T-cell (primary cell): Measurements from ENCODE around the gene RTN4RL1. TPM values are rescaled to one million over a fixed set of nuclear protein-coding genes. Genes with fewer than 3 reads are reported as not detected.

Source experiments
- ATAC-seq, 4 experiments: fragments of 200-7000 bp in 3 of 4; fragments of 150-1000 bp in 1 of 4; cut with Tn5 transposase; replicated peaks in 1 of 4; 1 replicate in 3 of 4; 2 replicates in 1 of 4; pipeline ENCODE4 v1.10.0; 2021; ENCODE audit warnings: moderate library complexity in 3 of 4, mild to moderate bottlenecking in 2 of 4, moderate number of reproducible peaks in 1 of 4
- CTCF ChIA-PET, 2 donors: fragments of 300-600 bp; sonication (Branson Sonifier 250); formaldehyde crosslinking; loops; one replicate each; lab custom pipeline; 2022; ENCODE audit warnings: antibody characterized with exemption in 2 of 2; lab: Charles Lee
- POLR2A ChIA-PET, 2 donors: fragments of 300-600 bp; sonication (Branson Sonifier 250); formaldehyde crosslinking; loops; one replicate each; lab custom pipeline; 2022; ENCODE audit warnings: antibody characterized with exemption in 2 of 2; lab: Charles Lee
- DNase-seq, 35 experiments: peaks; one replicate each; pipeline versions ENCODE4 v3.0.0 to v3.0.0-alpha.2; 2013 to 2023
- H3K27ac ChIP-seq: one replicate; pipeline ENCODE4 v1.5.1; 2013; ENCODE audit warnings: low read length
- H3K27me3 ChIP-seq, 2 experiments: replicated peaks in 1 of 2; 1 replicate in 1 of 2; 2 replicates in 1 of 2; pipeline versions ENCODE4 v1.6.1 to v1.7.0; 2013; ENCODE audit warnings: low read length in 1 of 2, mixed read lengths in 1 of 2; ENCODE audit not compliant: control insufficient read depth in 2 of 2, insufficient read depth in 2 of 2; ENCODE audit errors: extremely low read depth in 1 of 2
- H3K36me3 ChIP-seq, 2 donors: 1 replicate in 1 of 2; 2 replicates in 1 of 2; pipeline versions ENCODE4 v1.6.1 to v1.7.0; 2013; ENCODE audit warnings: low read length in 1 of 2; ENCODE audit not compliant: control insufficient read depth in 2 of 2, insufficient read depth in 1 of 2; ENCODE audit errors: extremely low read depth in 1 of 2
- H3K4me1 ChIP-seq, 2 experiments: 1 replicate in 1 of 2; 2 replicates in 1 of 2; pipeline versions ENCODE4 v1.6.1 to v1.7.0; 2013; ENCODE audit warnings: low read length in 2 of 2, mixed read lengths in 1 of 2; ENCODE audit not compliant: insufficient read depth in 2 of 2, control insufficient read depth in 1 of 2; ENCODE audit errors: extremely low read depth in 1 of 2
- H3K4me3 ChIP-seq, 2 donors: 1 replicate in 1 of 2; 2 replicates in 1 of 2; pipeline versions ENCODE4 v1.5.1 to v1.7.0; 2013; ENCODE audit warnings: mild to moderate bottlenecking in 2 of 2, low read length in 1 of 2, moderate library complexity in 1 of 2; ENCODE audit not compliant: control insufficient read depth in 1 of 2; ENCODE audit errors: extremely low read depth in 1 of 2
- H3K9me3 ChIP-seq: 2 replicates; pipeline ENCODE4 v1.7.0; 2013
- H3K27ac Mint-ChIP-seq, 2 donors: one replicate each; pipeline ENCODE4 v1.8.0; 2020 to 2021; ENCODE audit warnings: mild to moderate bottlenecking in 2 of 2, mixed read lengths in 2 of 2
- H3K27me3 Mint-ChIP-seq, 2 donors: one replicate each; pipeline ENCODE4 v1.8.0; 2021 to 2022; ENCODE audit warnings: mixed read lengths in 2 of 2
- H3K36me3 Mint-ChIP-seq: one replicate; pipeline ENCODE4 v1.8.0; 2021; ENCODE audit warnings: mixed read lengths
- H3K4me1 Mint-ChIP-seq, 3 donors: one replicate each; pipeline ENCODE4 v1.8.0; 2020 to 2022; ENCODE audit warnings: mixed read lengths in 3 of 3, mild to moderate bottlenecking in 1 of 3
- H3K4me3 Mint-ChIP-seq, 3 donors: one replicate each; pipeline ENCODE4 v1.8.0; 2020 to 2022; ENCODE audit warnings: mild to moderate bottlenecking in 3 of 3, mixed read lengths in 3 of 3, moderate library complexity in 3 of 3
- H3K9me3 Mint-ChIP-seq, 3 donors: one replicate each; pipeline ENCODE4 v1.8.0; 2020 to 2022; ENCODE audit warnings: mixed read lengths in 3 of 3
- WGBS: methylation state at CpG from one replicate; pipeline ENCODE4 v1.1.5; 2013; ENCODE audit warnings: missing lambda C conversion rate; ENCODE audit not compliant: insufficient coverage; 5-methylcytosine and 5-hydroxymethylcytosine counted together
- total RNA-seq, 35 experiments: library from RNA in 6 of 35; stranded (reverse) in 6 of 35; fragments of 120-200 nt in 1 of 35; gene quantifications; one replicate each; pipeline versions ENCODE4 v1.2.1 to v1.2.4 and lab custom pipeline; 2013 to 2026

The RTN4RL1 gene
- total RNA-seq, 5 donors from 2014 or later (not counting 1 experiment from before 2014, with no cell fraction given) = 0.43 to 1.1 (median 0.63) TPM

- peak; percentile 90 to 94 (median 93) for ATAC-seq
- H3K4me3 ChIP-seq = peak within 1 kb of the TSS; percentile 69 to 84
These were observed 16.6 kb upstream of the RTN4RL1 start, which contains the start of gene OVCA2 for GRCh38 chr17:2041561-2042389. TSS of gene OVCA2 (plus strand) at chr17:2042022. CDS start at chr17:2042048, 26 bp downstream.

GRCh38 chr17:2040942-2041560, 15.9 kb upstream of the RTN4RL1 start:
- peaks cover 17 to 27% (median 22%) of the 10 kb centered on the region in 3 donors for H3K4me1 Mint-ChIP-seq
- peaks cover 24% of the 10 kb centered on the region for H3K36me3 Mint-ChIP-seq
- H3K27me3 Mint-ChIP-seq = no peaks in the 10 kb centered on the region
- ChIA-PET POLR2A (interaction anchor here in 1 of 2 donors (0.6 kb wide), 1 partner anchor 618 kb away, joined by 14 read pairs; no protein-coding TSS in a partner anchor), CTCF (no interaction called here)
- H3K27ac Mint-ChIP-seq = peak overlapping the region in 1 of 2 donors; percentile 89
- peak overlapping the region; percentile 82 to 95 (median 88) for H3K4me3 Mint-ChIP-seq
- H3K9me3 Mint-ChIP-seq = no peaks in the 10 kb centered on the region
- Histone ChIP-seq H3K27me3 (no peaks in the 10 kb centered on the region), H3K4me3 (peak overlapping the region; percentile 15 to 69), H3K9me3 (no peaks in the 10 kb centered on the region), H3K4me1 (peaks cover 9 to 20% of the 10 kb centered on the region in 2 experiments), H3K36me3 (peaks cover 21 to 46% of the 10 kb centered on the region in 2 donors), H3K27ac (peak overlapping the region; percentile 80)
- WGBS = 63% methylated on average over 9 of the region's 16 CpGs
- ATAC-seq (no peak), DNase-seq (no peak)

More at GRCh38 chr17:2041561-2042389, 16.6 kb upstream of the RTN4RL1 start, which contains the start of gene OVCA2:
- Mint-ChIP-seq H3K27me3 (no peaks in the 10 kb centered on the region), H3K27ac (peak within 1 kb of the TSS; percentile 89), H3K36me3 (peaks cover 17% of the 10 kb centered on the region), H3K4me1 (peaks cover 17 to 26% (median 22%) of the 10 kb centered on the region in 3 donors), H3K4me3 (peak within 1 kb of the TSS; percentile 82 to 95 (median 88)), H3K9me3 (no peaks in the 10 kb centered on the region)
- peaks cover 17 to 38% of the 10 kb centered on the region in 2 donors for H3K36me3 ChIP-seq
- under 1% methylated on average over 92 of the region's 93 CpGs for whole genome bisulfite sequencing
- no peaks in the 10 kb centered on the region for H3K9me3 ChIP-seq
- H3K4me1 ChIP-seq = peaks cover 9 to 20% of the 10 kb centered on the region in 2 experiments
- POLR2A ChIA-PET = interaction anchor here in 1 of 2 donors (0.6 kb wide), 1 partner anchor 617 kb away, joined by 14 read pairs; no protein-coding TSS in a partner anchor
- DNase-seq = peak; percentile 90 to 99 (median 96)
- CTCF ChIA-PET = interaction anchor here in 1 of 2 donors (0.5 kb wide), 1 partner anchor 153 kb away, joined by 3 read pairs; no protein-coding TSS in a partner anchor
- H3K27ac ChIP-seq = peak within 1 kb of the TSS; percentile 80
- no peaks in the 10 kb centered on the region for H3K27me3 ChIP-seq

GRCh38 chr17:2040219-2040827, 15.2 kb upstream of the RTN4RL1 start:
- Histone ChIP-seq H3K4me1 (peaks cover 9 to 20% of the 10 kb centered on the region in 2 experiments), H3K27me3 (no peaks in the 10 kb centered on the region), H3K9me3 (no peaks in the 10 kb centered on the region), H3K4me3 (no peak overlapping the region), H3K27ac (no peak overlapping the region), H3K36me3 (peaks cover 21 to 47% of the 10 kb centered on the region in 2 donors)
- CTCF ChIA-PET = no interaction called here
- POLR2A ChIA-PET = no interaction called here
- Mint-ChIP-seq H3K9me3 (no peaks in the 10 kb centered on the region), H3K36me3 (peaks cover 27% of the 10 kb centered on the region), H3K4me1 (peaks cover 17 to 27% (median 22%) of the 10 kb centered on the region in 3 donors), H3K27ac (peak overlapping the region in 1 of 2 donors; percentile 58), H3K4me3 (peak overlapping the region; percentile 55 to 95 (median 88)), H3K27me3 (no peaks in the 10 kb centered on the region)
- WGBS = 87% methylated on average over 5 of the region's 7 CpGs
- DNase-seq (no peak), ATAC-seq (no peak)

GRCh38 chr17:2037155-2037554, 12.0 kb upstream of the RTN4RL1 start:
- ATAC-seq = no peak
- no peaks in the 10 kb centered on the region for H3K9me3 ChIP-seq
- H3K36me3 ChIP-seq = peaks cover 29 to 53% of the 10 kb centered on the region in 2 donors
- 96% methylated on average over 8 of the region's 10 CpGs for WGBS
- no peaks in the 10 kb centered on the region for H3K27me3 ChIP-seq
- CTCF ChIA-PET = no interaction called here
- DNase-seq = no peak
- no peak overlapping the region for H3K27ac Mint-ChIP-seq
- H3K4me3 ChIP-seq = no peak overlapping the region
- no peaks in the 10 kb centered on the region for H3K27me3 Mint-ChIP-seq
- peaks cover 0 to 18% of the 10 kb centered on the region in 2 experiments for H3K4me1 ChIP-seq
- H3K4me1 Mint-ChIP-seq = peaks cover 4 to 21% (median 14%) of the 10 kb centered on the region in 3 donors
- H3K36me3 Mint-ChIP-seq = peaks cover 23% of the 10 kb centered on the region
- POLR2A ChIA-PET = no interaction called here
- no peak overlapping the region for H3K27ac ChIP-seq
- H3K4me3 Mint-ChIP-seq = no peak overlapping the region
- H3K9me3 Mint-ChIP-seq = no peaks in the 10 kb centered on the region

- DNase-seq (no peak), ATAC-seq (no peak)
- H3K36me3 Mint-ChIP-seq = peaks cover 23% of the 10 kb centered on the region
- no peak overlapping the region for H3K4me3 ChIP-seq
- peaks cover 29 to 51% of the 10 kb centered on the region in 2 donors for H3K36me3 ChIP-seq
- 97% methylated on average over 24 of the region's 29 CpGs for WGBS
- H3K27me3 Mint-ChIP-seq = no peaks in the 10 kb centered on the region
- POLR2A ChIA-PET = interaction anchor here (0.6 kb wide), 2 partner anchors 222 to 742 kb away, joined by 3 to 7 read pairs; no protein-coding TSS in a partner anchor
- H3K9me3 Mint-ChIP-seq = no peaks in the 10 kb centered on the region
- peaks cover 2 to 21% of the 10 kb centered on the region in 2 experiments for H3K4me1 ChIP-seq
- CTCF ChIA-PET = no interaction called here
- no peak overlapping the region for H3K4me3 Mint-ChIP-seq
- no peaks in the 10 kb centered on the region for H3K9me3 ChIP-seq
- H3K4me1 Mint-ChIP-seq = peaks cover 2 to 25% (median 17%) of the 10 kb centered on the region in 3 donors
- no peak overlapping the region for H3K27ac ChIP-seq
- no peak overlapping the region for H3K27ac Mint-ChIP-seq
- H3K27me3 ChIP-seq = no peaks in the 10 kb centered on the region
These were observed 10.7 kb upstream of the RTN4RL1 start for GRCh38 chr17:2035541-2036488.
